OCI-LY3 (cell line): ENCODE measurements around the gene FYN.

Experiments
- CTCF ChIP-seq: fragments of 200-600, 300-600 bp; sonication (generic); IDR thresholded peaks from 2 replicates; pipeline ENCODE4 v1.5.1; 2014; ENCODE audit warnings: antibody characterized with exemption, low read length, low read depth
- EZH2phosphoT487 ChIP-seq: fragments of 200-600 bp; shearing (Covaris generic); IDR thresholded peaks from 2 replicates; pipeline ENCODE4 v1.6.1; 2018; ENCODE audit warnings: antibody characterized with exemption, mixed run types, low read depth

- no peak for TF ChIP-seq CTCF
- TF ChIP-seq EZH2phosphoT487: no peak
Observed at GRCh38 chr6:111825439-111826086, 47.7 kb downstream of the FYN start.
